NCI-H128 (cell line): ENCODE results near the gene TP73.

Experiments used
- DNase-seq: peaks from one replicate; lab custom pipeline; 2025; ENCODE audit not compliant: unreplicated experiment; lab: John Stamatoyannopoulos, UW

Gene TP73

DNA sequence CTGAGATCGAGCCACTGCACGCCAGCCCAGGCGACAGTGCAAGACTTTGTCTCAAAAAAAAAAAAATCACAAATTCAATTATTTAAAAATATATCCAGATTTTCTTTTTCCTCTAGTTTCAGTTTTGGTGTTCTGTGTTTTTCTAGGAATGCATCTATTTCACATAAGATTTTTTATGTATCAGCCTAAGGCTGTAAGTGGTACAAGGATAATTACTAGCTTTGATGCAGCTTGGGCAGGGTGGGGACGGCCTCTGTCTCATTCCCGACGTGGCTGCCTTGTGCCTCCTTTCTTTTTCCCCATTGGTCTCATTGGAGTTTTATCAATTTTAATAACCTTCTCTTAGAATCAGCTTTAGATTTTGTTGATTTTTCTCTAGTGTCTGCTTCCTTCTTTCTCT is 106.8 kb downstream of the TP73 start:
- DNase-seq, result no peak

DNA sequence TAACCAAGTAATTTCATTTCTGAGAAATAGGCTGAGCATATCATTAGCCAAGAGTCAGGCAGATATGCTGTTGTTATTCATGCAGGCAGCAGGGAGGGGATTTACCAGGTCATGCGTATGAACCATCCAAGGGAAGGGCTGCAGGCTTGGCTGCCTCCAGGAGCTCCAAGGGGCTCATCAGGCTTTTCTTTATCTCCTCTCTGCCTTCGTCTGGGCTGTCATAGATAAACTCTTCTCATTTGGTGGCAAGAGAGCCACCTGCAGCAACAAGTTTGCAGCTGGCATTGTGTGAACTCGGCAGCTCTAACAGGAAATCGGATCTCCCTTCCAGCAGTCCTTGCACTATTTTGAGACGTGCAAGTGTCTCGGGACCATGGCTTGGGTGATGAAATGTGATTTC is 107.5 kb downstream of the TP73 start:
- DNase-seq, result no peak

DNA sequence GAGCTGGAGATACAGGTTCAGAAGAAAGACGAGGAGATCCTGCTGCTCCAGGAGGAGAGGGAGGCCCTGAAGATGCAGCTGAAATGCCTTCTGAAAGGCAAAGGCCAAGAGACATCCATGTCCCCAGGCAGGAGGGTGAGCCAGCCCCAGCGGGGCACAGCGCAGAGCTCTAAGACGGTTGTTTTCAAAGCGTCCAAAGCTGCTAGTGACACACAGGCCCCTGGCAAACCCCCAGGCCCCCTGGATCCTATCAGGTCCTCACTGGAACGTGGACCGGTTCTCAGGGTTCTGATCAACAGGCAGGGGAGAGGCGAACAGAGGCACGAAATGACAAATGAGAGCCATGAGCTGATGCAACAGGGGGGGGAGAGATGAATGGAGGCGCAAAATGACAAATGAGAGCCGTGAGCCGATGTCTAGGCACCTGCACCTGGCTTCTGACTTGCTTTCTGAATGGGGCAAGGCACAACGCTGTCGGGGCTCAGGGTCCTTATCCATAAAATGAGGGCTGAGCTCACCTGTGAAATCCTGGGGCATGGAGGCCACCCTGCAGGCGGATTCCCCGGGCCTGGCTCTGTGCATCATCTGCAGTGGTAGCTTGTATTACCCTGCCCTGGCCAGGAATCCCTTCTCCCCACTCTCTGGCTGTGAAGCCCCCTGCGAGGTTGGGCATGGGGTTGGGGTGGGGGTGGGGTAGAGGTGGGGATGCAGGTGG is 109.1 kb downstream of the TP73 start:
- no peak for DNase-seq

DNA sequence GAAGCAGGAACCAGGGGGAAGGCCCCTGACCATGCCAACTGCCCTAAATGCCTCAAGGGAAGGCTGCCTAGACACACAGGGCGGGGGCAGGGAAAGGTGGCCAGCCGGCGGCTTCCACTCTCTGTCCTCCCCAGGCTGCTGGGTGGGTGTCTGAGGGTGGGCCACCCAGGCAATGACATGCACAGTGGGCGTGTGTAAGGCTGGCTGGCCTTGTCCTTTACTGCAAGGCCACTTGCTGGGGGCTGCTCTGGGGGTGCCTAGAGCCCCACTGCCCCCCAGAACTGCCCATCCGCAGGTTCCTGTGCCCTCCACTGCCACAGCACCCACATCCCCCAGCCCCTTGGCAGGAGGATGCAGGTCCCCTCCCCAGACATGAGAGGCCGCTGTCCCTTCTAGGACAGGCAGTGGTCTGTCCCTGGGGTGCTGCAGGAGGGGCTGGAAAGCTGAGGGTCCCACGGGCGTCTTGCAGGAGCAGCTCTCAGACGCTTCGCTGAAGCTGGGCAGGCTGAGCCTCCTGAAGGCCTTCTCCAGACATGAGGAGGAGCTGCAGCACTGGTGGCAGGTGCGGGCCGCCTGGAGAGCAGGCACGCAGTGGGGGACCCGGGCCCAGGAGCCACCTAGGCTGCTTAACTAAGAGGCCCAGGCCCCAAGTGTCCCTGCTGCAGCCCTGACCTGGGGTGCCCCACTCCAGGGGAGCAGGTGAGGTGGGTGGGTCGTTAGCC is 110.0 kb downstream of the TP73 start:
- DNase-seq, result no peak

DNA sequence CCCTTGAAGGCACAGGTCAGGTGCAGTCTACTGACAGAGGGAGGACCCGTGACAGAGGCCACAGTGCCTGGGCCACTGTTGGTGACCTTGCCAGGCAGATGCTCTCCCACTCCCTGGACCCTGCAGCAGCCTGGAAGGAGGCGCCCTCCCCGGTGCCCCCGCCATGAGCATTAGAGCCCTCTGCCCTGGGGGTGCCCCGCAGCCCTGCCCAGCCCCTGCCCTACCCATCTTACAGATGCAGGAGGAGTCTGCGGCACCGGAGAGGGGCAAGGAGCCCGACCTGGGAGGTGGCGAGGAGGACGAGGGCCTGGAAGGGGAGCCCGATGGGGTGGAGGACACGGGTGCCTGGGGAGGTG is 110.5 kb downstream of the TP73 start:
- no peak for DNase-seq

DNA sequence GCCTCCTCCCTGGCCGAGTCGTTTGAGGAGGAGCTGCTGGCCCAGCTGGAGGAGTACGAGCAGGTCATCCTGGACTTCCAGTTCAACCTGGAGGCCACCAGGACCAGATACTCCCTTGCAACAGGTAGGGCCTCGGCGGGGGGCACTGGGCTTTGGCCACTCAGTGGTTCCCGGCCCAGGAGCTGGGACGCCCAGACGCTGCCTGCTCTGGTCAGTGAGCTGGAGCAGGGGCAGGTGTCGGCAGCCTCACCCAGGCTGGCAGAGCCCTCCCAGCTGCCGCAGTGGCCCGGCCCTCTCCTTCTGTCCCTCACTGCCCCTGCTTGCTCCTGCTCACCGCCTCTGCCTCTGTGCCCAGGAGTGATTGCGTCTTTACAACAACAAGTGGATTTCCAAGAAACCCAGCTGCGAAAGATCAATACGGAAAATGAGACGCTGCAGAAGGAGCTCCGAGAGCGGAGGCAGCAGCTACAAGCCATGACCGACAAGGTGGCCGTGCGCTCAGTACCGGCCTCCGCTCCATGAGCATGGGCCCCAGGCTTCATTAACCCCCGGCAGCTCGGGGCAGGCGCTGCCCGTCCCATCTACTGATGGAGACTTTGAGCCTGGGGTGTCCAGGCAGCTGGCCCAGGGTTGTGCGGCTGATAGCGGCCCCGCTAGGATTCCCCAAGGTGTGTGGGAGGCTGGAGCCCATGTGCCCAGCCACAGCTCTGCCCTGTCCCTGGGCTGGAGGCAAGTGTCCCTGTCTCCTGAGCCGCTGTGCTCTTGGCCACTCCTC is 111.2 kb downstream of the TP73 start:
- DNase-seq, result no peak

DNA sequence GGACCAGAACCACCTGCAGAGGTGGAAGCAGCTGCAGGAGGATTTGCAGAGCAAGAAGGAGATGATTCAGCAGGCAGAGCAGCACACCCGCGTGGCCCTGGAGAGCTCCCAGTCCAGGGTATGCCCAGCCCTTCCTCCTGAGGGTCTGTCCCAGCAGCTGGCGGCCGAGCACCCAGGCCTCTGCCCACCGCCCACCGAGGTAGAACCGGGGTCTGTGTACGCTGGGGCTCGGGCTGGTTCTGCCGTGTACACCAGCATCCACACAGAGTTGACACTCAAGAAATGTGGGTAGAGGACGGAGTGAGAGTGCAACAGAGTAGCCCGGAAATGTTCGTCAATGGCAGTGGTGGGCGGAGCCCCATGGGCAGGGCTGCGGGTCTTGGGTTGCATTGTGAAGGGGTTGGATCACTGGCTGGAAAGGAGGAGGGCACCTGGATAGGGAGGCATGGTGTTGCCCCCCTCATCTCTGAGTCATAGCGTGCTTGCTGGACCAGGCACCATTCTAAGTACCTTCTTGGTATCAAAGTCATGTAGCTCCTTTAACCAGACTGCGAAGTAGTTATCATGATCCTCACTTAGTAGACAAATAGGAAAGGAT is 115.1 kb downstream of the TP73 start:
- no peak for DNase-seq

DNA sequence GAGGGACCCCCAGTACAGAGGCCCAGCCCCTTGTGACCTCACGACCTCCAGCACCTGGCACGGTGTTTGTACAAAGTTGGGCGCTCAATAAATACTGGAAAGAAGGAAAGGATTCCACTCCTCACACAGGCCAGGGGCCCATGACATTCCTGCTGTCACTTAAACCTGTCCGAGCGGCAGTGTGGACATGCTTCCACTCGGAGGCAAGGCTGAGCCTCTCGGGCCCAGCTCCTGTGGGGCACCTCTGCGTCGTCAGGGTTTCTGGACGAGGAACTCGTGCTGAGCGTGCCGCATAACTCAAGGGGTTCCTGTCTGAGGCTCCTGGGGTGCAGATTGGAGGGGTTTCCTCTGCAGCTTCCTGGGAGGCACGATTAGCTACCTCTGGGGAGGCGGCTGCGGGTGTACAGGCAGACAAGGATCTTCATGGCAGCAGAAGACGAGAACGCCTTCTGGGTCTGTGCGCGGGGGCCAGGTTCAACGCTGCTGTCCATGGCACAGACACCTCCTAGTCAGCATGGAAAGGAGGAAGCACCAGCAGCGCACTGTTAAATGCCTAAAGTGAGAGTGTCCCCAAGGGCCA is 116.6 kb downstream of the TP73 start:
- no peak for DNase-seq

DNA sequence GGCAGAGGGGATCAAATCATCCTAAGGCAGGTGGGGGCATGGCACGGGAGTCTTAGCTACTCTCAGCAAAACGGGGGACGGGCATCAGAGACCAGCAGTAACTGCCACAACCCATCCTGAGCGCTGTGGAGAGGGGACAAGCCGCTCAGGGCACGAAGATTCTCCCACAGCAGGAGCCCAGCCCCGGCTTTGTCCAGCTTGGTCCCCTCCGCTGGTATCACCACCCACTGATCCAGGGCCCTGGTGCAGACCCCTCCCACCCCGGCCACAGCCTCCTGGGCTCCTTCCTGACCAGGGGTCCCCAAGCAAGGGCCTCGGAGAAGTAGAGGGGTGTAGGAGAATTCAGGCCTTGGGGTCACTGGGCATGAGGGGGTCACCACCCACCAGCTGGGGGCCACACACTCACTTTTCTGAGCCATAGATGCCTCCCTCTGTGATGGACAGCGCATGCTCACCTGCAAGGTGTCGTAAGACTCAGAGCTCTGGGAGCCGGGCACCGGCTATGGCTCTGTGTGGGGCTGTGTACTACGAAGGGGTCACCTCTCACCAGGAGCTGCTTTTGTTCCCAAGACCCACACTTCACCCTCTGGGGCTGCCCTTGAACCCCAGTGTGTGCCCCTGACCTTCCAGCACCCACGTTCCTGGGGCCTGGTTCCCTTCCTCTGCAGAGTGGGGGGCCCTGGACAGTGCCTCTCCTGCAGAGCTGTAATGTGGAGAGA is 117.9 kb downstream of the TP73 start:
- no peak for DNase-seq

DNA sequence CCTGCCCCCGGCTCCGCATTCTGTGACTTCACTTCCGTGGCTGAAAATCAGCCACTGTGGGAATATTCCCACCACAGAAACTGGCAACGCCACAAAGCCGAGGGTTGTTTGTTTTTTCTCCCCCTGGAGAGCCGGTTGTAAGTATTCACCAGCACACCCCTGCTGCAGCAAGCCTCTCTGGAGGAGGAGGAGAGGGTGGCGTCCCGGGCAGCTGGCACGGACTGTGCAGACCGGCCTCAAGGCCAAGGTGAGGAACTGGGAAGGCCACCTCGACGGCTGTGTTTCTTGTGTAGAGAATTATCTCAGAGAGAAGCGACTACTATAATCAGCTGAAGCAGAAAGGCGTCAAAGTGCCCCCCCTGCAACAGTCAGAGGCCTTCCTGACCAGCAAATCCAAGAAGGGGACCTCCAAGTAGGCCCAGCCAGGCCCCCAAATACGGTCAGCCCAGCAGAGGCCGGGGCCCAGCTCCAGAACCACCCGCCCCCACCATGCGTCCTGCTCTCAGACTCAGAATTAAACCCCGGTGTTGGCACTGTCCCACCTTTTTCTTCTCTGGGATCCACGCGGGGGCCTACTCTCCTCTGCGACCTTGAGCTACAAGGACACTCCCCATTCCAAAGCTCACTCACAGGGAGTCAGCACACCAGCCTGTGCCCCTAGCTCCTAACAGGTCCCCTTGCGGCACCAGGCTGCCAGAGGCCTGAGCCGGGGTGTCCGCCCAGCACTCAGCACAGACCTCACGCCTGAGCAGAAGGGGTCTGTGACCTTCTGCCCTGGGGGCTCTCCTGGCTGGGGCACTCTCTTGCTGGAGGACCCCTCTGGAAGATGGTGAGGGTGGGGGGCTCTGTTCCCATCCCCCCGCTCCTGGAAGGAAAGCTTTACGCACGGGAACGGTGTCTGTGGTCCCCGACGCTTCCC is 119.1 kb downstream of the TP73 start:
- no peak for DNase-seq

DNA sequence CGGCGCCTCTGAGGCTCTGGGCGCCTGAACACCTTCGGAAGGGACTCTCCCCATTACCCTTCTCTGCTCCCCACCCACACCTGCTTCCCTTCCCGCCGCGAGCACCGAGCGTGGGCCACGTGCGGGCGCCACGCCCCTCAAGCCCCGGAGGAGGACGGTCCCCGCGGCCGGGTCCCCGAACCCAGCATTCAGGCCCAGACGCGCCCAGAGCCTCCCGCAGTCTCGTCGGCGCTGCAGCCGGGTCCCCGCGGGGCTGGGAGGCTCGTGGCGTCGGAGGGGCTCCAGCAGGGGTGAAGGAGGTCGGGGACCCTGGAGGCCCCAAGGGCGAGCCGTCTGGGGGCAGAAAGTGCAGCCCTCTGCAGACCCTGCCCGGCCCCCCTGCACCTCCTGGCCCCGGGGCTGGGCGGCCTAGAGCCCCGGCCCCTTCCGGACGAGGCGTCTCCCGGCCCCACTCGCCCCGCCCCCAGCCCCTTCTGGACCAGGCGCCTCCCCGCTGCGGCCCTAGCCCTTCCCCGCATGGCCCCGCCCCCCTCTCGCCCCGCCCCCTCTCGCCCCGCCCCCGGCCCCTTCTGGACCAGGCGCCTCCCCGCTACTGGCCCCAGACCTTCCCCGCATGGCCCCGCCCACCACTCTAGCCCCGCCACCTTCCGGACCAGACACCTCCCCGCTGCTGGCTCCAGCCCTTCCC is 119.9 kb downstream of the TP73 start:
- peak; percentile 65 for DNase-seq

DNA sequence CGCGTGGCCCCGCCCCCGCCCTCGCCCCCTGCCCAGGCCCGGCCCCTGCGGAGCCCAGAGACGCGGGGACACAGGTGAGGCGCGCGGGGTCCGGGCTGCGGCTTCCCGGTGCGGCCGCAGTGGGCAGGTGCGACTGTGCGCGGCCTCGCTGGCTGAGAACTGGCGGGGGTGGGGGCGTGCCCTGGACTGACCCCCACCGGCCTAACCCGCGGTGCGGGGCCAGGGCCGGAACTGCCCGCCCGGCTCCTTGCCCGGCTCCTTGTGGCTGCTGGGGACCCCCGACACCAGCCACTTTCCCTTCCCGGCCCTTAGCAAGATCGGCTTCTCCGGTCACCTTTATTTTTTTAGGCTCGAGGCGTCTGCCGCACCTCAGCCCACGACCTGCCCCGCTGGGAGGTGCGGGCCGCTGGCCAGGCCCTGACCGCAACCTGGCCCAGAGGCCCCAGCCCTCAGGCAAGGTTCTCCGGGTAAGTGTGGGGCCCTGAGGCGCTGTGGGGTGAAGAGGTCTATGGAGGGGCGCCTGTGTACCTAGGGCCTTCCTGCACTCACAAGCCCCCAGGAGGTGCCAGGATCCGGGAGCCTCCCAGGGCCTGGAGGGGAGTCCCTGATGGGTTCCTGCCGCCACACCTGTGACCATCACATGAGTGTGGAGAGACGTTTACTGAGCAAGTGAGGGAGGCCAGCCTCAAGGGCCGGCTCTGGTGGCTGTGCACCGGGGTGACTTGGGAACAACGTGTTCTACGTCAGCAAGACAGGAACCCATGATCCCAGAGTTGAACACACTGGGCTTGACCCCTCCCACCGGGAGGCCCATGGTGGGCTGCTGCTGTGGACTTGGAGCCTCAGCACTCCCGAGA is 120.6 kb downstream of the TP73 start, which contains the start of gene SMIM1:
Gene SMIM1, plus strand, starts transcription at position 35 of the 857 bp plus-strand sequence. CDS start 2,625 bp downstream, outside the sequence.
- DNase-seq, result no peak

DNA sequence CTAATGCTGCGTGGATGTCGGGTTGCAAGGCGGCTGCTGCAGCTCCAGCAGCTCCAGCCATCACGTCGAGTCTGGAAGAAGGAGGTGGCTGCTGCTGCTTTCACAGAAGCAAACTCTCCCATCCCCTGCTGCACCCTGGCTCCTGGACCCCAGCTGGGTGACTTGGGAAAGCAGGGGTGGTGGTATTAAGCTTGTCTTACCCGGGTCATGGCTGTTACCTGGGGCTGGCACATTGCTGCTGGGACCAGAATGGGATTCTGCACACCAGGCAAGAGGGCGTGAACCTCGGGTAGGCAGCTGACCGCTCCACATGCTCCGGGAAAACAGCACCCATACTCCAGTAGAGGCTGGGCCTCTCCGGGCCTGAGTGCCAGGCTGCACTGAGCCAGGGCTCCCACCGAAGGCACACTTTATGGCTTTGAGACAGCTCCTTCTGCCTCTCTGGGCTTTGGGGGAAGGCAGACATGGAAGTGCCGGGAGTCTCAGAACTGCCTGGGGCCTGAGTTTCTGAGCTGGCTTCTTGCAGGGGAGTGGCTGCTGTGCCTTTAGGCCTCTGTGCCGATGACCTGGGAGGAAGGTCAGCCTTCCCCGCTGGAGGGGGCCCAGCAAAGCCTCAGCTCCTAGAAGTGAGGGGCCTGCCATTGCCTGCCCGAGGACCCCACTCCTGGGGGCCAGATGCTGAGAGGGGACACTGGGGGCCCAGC is 121.4 kb downstream of the TP73 start:
- no peak for DNase-seq

DNA sequence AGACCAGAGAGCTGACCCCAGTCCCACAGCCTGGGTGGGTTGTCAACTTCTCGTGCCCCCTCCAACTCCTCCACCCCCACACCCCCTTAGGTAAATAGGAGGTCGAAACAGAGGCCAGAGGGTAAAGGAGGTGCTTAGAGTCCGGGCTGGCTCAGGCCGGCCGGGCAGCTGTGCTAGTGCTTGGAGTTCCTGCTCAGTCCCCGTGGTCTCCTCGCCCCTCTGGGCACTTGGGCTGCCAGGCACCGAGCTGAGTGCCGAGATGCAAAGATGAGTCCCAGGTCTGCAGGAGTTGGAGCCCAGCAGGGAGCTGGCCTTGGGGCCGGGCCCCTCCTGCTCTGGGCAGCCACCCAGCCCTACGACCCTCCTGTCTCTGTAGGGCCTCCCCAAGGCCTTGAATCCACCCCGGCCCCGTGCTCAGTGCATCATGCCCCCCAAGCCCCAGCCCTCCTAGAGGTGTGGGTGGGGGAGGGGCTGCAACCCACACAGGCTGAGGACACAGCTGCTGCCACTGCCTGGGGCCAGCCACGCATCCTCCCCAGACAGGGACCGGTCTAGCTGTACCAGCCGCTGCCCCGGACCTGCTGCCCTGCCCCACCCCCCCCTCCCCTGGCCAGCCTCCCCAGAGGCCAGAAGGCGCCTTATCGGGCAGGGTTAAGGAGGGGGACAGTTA is 122.1 kb downstream of the TP73 start:
- DNase-seq, result no peak

DNA sequence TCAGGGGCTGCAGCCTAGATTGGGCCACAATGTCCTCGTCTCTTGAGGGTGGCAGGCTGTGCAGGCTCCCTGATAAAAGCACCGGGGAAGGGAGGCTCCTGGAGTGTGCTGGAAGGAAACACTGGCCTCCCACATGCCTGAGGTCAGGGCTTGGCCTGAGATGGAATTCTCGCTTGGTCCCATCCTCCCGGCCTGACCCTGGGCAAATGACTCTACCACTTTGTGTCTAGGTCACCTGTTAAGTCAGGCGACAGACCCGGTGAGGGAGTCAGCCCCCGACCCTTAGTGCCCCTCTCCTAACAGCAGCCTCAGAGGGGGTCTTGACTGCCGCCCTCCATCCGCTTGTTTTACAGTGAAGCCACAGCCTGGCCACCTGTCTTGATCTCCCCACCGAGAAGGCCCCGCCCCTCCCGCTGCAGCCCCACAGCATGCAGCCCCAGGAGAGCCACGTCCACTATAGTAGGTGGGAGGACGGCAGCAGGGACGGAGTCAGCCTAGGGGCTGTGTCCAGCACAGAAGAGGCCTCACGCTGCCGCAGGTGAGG is 122.7 kb downstream of the TP73 start:
- no peak for DNase-seq

DNA sequence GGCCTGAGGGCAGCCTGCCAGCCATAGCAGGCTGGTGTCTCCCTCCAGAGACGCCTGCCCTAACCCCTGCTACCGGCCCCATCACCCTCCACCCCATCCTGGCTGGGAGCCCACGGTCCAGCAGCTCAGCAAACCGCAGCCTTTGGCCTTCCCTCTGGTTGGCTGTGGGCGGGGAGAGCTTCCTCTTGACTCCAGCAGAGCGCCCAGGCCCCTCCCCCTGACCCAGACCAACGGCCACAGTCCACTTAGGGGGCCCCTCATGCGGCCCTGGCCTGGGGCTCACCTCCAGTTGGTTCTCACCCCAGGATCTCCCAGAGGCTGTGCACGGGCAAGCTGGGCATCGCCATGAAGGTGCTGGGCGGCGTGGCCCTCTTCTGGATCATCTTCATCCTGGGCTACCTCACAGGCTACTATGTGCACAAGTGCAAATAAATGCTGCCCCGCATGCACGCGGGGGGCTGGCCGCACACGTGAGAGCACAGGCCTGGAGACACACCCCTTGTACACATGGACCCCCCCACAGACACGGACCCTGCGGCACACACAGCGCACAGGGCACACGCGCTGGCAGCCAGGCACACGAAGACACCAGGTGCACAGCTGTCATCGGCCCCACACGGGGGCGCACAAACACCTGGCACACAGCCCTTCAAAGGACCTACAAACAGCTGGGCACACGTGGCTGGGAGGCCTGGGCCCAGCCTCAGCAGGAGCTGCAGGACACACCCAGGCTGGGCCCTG is 123.3 kb downstream of the TP73 start:
- DNase-seq, result peak; percentile 54
